Prostate gland (tissue), 2 donors: Measurements from ENCODE around the gene HCFC1. TPM values are rescaled to one million over a fixed set of nuclear protein-coding genes. Genes with fewer than 3 reads are reported as not detected.

ENCODE experiments used
- DNase-seq: peaks from one replicate; pipeline ENCODE4 v3.0.0-alpha.2; 2019; ENCODE audit warnings: low spot score
- H3K27ac ChIP-seq, 2 donors: fragments of 200-600 bp; sonication (generic); 2 replicates each; pipeline ENCODE4 v1.5.1; 2017 to 2019
- H3K27me3 ChIP-seq: fragments of 200-600 bp; sonication (generic); replicated peaks from 2 replicates; pipeline ENCODE4 v1.5.1; 2019; ENCODE audit not compliant: insufficient read depth
- H3K36me3 ChIP-seq, 2 donors: fragments of 200-600 bp; sonication (generic); 1 replicate in 1 of 2; 2 replicates in 1 of 2; pipeline versions ENCODE4 v1.5.1 to v1.8.1; 2017 to 2019
- H3K4me1 ChIP-seq: fragments of 200-600 bp; sonication (generic); replicated peaks from 2 replicates; pipeline ENCODE4 v1.5.1; 2019
- H3K4me3 ChIP-seq, 2 donors: fragments of 200-600 bp; sonication (generic); 2 replicates each; pipeline ENCODE4 v1.5.1; 2017 to 2019
- H3K9me3 ChIP-seq: fragments of 200-600 bp; sonication (generic); 2 replicates; pipeline ENCODE4 v1.5.1; 2017
- CTCF ChIP-seq, 4 experiments: fragments of 200-600 bp in 2 of 4; fragments of 450-650 bp in 2 of 4; sonication (generic) in 2 of 4; IDR thresholded peaks; 1 replicate in 3 of 4; 2 replicates in 1 of 4; pipeline ENCODE4 v1.5.1; 2016 to 2019; ENCODE audit warnings: antibody characterized with exemption in 4 of 4, mild to moderate bottlenecking in 2 of 4, moderate library complexity in 2 of 4
- POLR2A ChIP-seq: fragments of 450-650 bp; IDR thresholded peaks from one replicate; pipeline ENCODE4 v1.6.1; 2016; ENCODE audit warnings: antibody characterized with exemption, mild to moderate bottlenecking
- POLR2AphosphoS5 ChIP-seq: sonication (generic); formaldehyde crosslinking; IDR thresholded peaks from one replicate; pipeline ENCODE4 v1.6.1; 2017; ENCODE audit warnings: antibody characterized with exemption
- WGBS: methylation state at CpG from one replicate; pipeline ENCODE4 v1.1.5; 2018; 5-methylcytosine and 5-hydroxymethylcytosine counted together
- intact Hi-C: fragments of 100-400 bp; cut with DNase I; formaldehyde crosslinking; loops from one replicate; pipeline ENCODE4 v1.14.2; 2022
- total RNA-seq, 2 donors: library from RNA; depleted of rRNA; stranded (reverse); fragments of >200 nt; gene quantifications; one replicate each; pipeline ENCODE4 v1.1.0, GENCODE V29; 2016

HCFC1 gene
- total RNA-seq, 2 donors from 2014 or later = 67.7 to 115 TPM

- H3K4me3 ChIP-seq = no peak overlapping the region
- H3K4me1 ChIP-seq = no peaks in the 10 kb centered on the region
- no peaks in the 10 kb centered on the region for H3K36me3 ChIP-seq
- WGBS = 75% methylated on average over 9 of the region's 16 CpGs
- H3K9me3 ChIP-seq = no peaks in the 10 kb centered on the region
- TF ChIP-seq POLR2A (no peak), CTCF (IDR thresholded peaks at IDR 0.05) (no peak), POLR2AphosphoS5 (no peak)
- H3K27ac ChIP-seq = no peak overlapping the region
- DNase-seq = no peak
- H3K27me3 ChIP-seq = no peaks in the 10 kb centered on the region
- intact Hi-C loops = loop anchor here (10.0 kb wide), 1 partner anchor 79 kb away; the partner anchor contains the start of gene MECP2
Measured at GRCh38 chrX:154015581-154016264, 44.1 kb upstream of the HCFC1 start.

GRCh38 chrX:154014429-154015380 lies 43.1 kb upstream of the HCFC1 start:
- Histone ChIP-seq H3K27ac (no peak overlapping the region), H3K27me3 (no peaks in the 10 kb centered on the region), H3K9me3 (no peaks in the 10 kb centered on the region), H3K4me3 (no peak overlapping the region), H3K36me3 (no peaks in the 10 kb centered on the region), H3K4me1 (no peaks in the 10 kb centered on the region)
- no peak for TF ChIP-seq POLR2A
- no peak for TF ChIP-seq CTCF (IDR thresholded peaks at IDR 0.05)
- no peak for TF ChIP-seq POLR2AphosphoS5
- DNase-seq = no peak
- intact Hi-C loops = loop anchor here (10.0 kb wide), 1 partner anchor 80 kb away; the partner anchor contains the start of gene MECP2
- 90% methylated on average over 20 of the region's 24 CpGs for WGBS

GRCh38 chrX:154013614-154014360 lies 42.2 kb upstream of the HCFC1 start:
- no peak overlapping the region for H3K27ac ChIP-seq
- intact Hi-C loops = loop anchor here (2.0 to 10.0 kb wide), 2 partner anchors 37 to 81 kb away; partner anchors contain the start of gene MECP2
- H3K36me3 ChIP-seq = no peaks in the 10 kb centered on the region
- TF ChIP-seq CTCF (IDR thresholded peaks at IDR 0.05) (peak; percentile 58 to 81 (median 80)), POLR2A (no peak)
- H3K4me3 ChIP-seq = no peak overlapping the region
- no peak for DNase-seq
- H3K4me1 ChIP-seq = no peaks in the 10 kb centered on the region
- H3K9me3 ChIP-seq = no peaks in the 10 kb centered on the region
- no peaks in the 10 kb centered on the region for H3K27me3 ChIP-seq
- WGBS = 20% methylated on average over 17 of the region's 20 CpGs

- H3K27me3 ChIP-seq = no peaks in the 10 kb centered on the region
- intact Hi-C loops = loop anchor here (2.0 to 10.0 kb wide), 2 partner anchors 38 to 82 kb away; partner anchors contain the start of gene MECP2
- DNase-seq = no peak
- TF ChIP-seq POLR2A = no peak
- no peak for TF ChIP-seq CTCF (IDR thresholded peaks at IDR 0.05)
- no peak for TF ChIP-seq POLR2AphosphoS5
- H3K4me3 ChIP-seq = no peak overlapping the region
- 76% methylated on average over 7 of the region's 17 CpGs for WGBS
- H3K36me3 ChIP-seq = no peaks in the 10 kb centered on the region
- no peaks in the 10 kb centered on the region for H3K9me3 ChIP-seq
- H3K27ac ChIP-seq = no peak overlapping the region
- H3K4me1 ChIP-seq = no peaks in the 10 kb centered on the region
Measured at GRCh38 chrX:154013001-154013421, 41.4 kb upstream of the HCFC1 start.
